ENCODE measurements around the gene SHISA5. TPM values are rescaled to one million over a fixed set of nuclear protein-coding genes. Genes with fewer than 3 reads are reported as not detected.
A peak's percentile ranks its signal among the peaks of the same experiment; 100 is the strongest.

The SHISA5 gene
- total RNA-seq, 1 donor from 2014 or later, result 333 TPM

DNA sequence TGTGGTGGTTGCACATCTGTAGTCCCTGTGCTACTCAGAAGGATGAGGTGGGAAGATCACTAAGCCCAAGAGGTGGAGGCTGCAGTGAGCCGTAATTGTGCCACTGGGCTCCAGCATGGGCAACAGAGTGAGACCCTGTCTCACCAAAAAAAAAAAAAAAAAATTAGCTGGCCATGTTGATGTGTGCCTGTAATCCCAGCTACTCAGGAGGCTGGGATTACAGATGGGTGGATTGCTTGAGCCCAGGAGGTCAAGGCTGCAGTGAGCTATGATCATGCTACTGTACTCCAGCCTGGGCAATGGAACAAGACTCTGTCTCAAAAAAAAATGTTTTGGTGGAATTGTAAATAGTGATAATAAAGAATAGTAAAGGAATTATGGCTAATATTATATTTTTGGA, 47.5 kb downstream of the SHISA5 start:
- H3K36me3 Mint-ChIP-seq (ENCODE audit: low read depth, unreplicated experiment), result peaks cover 19% of the 10 kb centered on the region
- FAIRE-seq (no peak), DNase-seq (ENCODE audit: low read depth) (no peak)
- no peak overlapping the region for H2AFZ ChIP-seq (ENCODE audit: low read depth, low read length)
- no peak overlapping the region for H3K4me2 ChIP-seq (ENCODE audit: low read length)
- no peak overlapping the region for H3K4me3 Mint-ChIP-seq (ENCODE audit: unreplicated experiment)
- no peaks in the 10 kb centered on the region for H3K4me1 ChIP-seq (ENCODE audit: insufficient read depth, low read length)
- H3K9me3 Mint-ChIP-seq (ENCODE audit: unreplicated experiment), result no peaks in the 10 kb centered on the region
- peaks cover 67% of the 10 kb centered on the region for H3K36me3 ChIP-seq (ENCODE audit: insufficient read depth, low read length)
- no peak overlapping the region for H3K27ac Mint-ChIP-seq (ENCODE audit: unreplicated experiment)
- no peak overlapping the region for H3K9ac ChIP-seq (ENCODE audit: low read length)
- H3K4me3 ChIP-seq (ENCODE audit: insufficient read depth, low read depth, low read length), result no peak overlapping the region
- H3K4me1 Mint-ChIP-seq (ENCODE audit: low read depth, unreplicated experiment), result no peaks in the 10 kb centered on the region
- no peak overlapping the region for H3K27ac ChIP-seq (ENCODE audit: low read depth, low read length)
- no peaks in the 10 kb centered on the region for H3K79me2 ChIP-seq (ENCODE audit: insufficient read depth, low read length)
- H3K27me3 ChIP-seq (ENCODE audit: insufficient read depth, low read length), result no peaks in the 10 kb centered on the region
- H3K27me3 Mint-ChIP-seq (ENCODE audit: low read depth, unreplicated experiment), result no peaks in the 10 kb centered on the region
- H3K9me3 ChIP-seq (ENCODE audit: insufficient read depth, low read depth, low read length), result no peaks in the 10 kb centered on the region
- H4K20me1 ChIP-seq (ENCODE audit: insufficient read depth, low read length), result no peaks in the 10 kb centered on the region
- TF ChIP-seq, protein P1, sequence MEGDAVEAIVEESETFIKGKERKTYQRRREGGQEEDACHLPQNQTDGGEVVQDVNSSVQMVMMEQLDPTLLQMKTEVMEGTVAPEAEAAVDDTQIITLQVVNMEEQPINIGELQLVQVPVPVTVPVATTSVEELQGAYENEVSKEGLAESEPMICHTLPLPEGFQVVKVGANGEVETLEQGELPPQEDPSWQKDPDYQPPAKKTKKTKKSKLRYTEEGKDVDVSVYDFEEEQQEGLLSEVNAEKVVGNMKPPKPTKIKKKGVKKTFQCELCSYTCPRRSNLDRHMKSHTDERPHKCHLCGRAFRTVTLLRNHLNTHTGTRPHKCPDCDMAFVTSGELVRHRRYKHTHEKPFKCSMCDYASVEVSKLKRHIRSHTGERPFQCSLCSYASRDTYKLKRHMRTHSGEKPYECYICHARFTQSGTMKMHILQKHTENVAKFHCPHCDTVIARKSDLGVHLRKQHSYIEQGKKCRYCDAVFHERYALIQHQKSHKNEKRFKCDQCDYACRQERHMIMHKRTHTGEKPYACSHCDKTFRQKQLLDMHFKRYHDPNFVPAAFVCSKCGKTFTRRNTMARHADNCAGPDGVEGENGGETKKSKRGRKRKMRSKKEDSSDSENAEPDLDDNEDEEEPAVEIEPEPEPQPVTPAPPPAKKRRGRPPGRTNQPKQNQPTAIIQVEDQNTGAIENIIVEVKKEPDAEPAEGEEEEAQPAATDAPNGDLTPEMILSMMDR (IDR thresholded peaks at IDR 0.05; ENCODE audit: insufficient read depth, low read depth, low read length), result no peak
- no peak for TF ChIP-seq EZH2 (IDR thresholded peaks at IDR 0.05; ENCODE audit: insufficient read depth, low read length)

DNA sequence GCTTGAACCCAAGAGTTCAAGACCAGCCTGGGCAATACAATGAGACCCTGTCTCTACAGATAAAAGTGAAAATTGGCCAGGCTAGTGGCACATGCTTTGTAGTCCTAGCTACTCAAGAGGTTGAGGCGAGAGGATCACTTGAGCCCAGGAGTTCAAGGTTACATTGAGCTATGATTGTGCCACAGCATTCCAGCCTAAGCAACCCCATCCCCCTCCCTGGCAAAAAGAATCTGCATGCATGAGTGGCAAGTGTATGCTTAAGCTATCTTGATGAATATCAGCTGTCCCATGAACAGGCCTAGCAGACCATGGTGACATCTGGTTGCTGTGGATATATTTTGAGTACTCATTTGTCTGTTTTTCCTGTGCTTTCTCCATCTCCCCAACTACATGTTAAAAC, 52.7 kb downstream of the SHISA5 start:
- Histone ChIP-seq H4K20me1 (ENCODE audit: insufficient read depth, low read length) (no peaks in the 10 kb centered on the region), H3K27ac (ENCODE audit: low read depth, low read length) (no peak overlapping the region), H3K27me3 (ENCODE audit: insufficient read depth, low read length) (no peaks in the 10 kb centered on the region), H3K9ac (ENCODE audit: low read length) (no peak overlapping the region), H3K9me3 (ENCODE audit: insufficient read depth, low read depth, low read length) (no peaks in the 10 kb centered on the region), H3K36me3 (ENCODE audit: insufficient read depth, low read length) (peaks cover 31% of the 10 kb centered on the region), H2AFZ (ENCODE audit: low read depth, low read length) (no peak overlapping the region), H3K4me1 (ENCODE audit: insufficient read depth, low read length) (peaks cover 10% of the 10 kb centered on the region), H3K4me2 (ENCODE audit: low read length) (no peak overlapping the region), H3K4me3 (ENCODE audit: insufficient read depth, low read depth, low read length) (no peak overlapping the region), H3K79me2 (ENCODE audit: insufficient read depth, low read length) (peaks cover 25% of the 10 kb centered on the region)
- TF ChIP-seq EZH2 (IDR thresholded peaks at IDR 0.05; ENCODE audit: insufficient read depth, low read length), result no peak
- TF ChIP-seq, protein P1 (IDR thresholded peaks at IDR 0.05; ENCODE audit: insufficient read depth, low read depth, low read length), result no peak
- Mint-ChIP-seq H3K9me3 (ENCODE audit: unreplicated experiment) (no peaks in the 10 kb centered on the region), H3K27me3 (ENCODE audit: low read depth, unreplicated experiment) (no peaks in the 10 kb centered on the region), H3K36me3 (ENCODE audit: low read depth, unreplicated experiment) (peaks cover 4% of the 10 kb centered on the region), H3K4me1 (ENCODE audit: low read depth, unreplicated experiment) (peaks cover 8% of the 10 kb centered on the region), H3K4me3 (ENCODE audit: unreplicated experiment) (no peak overlapping the region), H3K27ac (ENCODE audit: unreplicated experiment) (no peak overlapping the region)
- FAIRE-seq (no peak), DNase-seq (ENCODE audit: low read depth) (no peak)

DNA sequence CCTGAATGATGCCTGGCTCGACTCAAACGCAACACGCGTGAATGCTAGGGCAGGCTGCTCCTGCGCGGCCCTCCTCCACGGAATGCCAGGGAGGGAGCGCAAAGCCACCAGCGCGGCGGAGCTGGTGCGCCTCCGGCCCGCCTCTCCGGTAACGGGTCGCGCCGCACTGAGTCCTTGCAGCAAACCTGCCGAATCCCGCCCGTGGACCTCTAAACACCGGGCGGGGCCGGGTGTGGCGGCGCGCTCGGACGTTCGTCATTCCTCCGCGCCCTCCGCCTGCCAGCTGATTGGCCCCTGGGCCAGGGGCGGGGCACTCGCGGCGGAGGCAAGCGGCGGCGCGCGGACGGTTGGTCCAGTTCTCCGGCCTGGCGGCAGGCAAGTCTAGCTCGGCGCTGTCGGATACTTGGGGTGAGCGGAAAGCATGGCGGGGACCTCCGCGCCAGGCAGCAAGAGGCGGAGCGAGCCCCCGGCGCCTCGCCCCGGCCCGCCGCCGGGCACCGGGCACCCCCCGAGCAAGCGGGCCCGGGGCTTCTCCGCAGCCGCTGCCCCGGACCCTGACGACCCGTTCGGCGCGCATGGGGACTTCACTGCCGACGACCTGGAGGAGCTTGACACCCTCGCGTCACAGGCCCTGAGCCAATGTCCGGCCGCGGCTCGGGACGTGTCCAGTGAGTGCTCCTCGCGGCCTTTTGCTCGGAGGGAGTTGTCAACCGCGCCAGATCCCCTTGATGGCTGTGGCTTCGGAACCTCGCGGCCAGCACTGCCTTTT, 57.4 kb downstream of the SHISA5 start, which contains the start of gene ATRIP:
Gene ATRIP, plus strand, starts transcription at position 313 of the 769 bp plus-strand sequence. Its CDS starts 109 bp downstream, at position 422.
- Mint-ChIP-seq H3K36me3 (ENCODE audit: low read depth, unreplicated experiment) (peaks cover 8% of the 10 kb centered on the region), H3K4me1 (ENCODE audit: low read depth, unreplicated experiment) (peaks cover 24% of the 10 kb centered on the region), H3K27ac (ENCODE audit: unreplicated experiment) (peak within 1 kb of the TSS; percentile 75), H3K9me3 (ENCODE audit: unreplicated experiment) (no peaks in the 10 kb centered on the region), H3K4me3 (ENCODE audit: unreplicated experiment) (peak within 1 kb of the TSS; percentile 89), H3K27me3 (ENCODE audit: low read depth, unreplicated experiment) (no peaks in the 10 kb centered on the region)
- Histone ChIP-seq H3K36me3 (ENCODE audit: insufficient read depth, low read length) (peaks cover 21% of the 10 kb centered on the region), H4K20me1 (ENCODE audit: insufficient read depth, low read length) (peaks cover 17% of the 10 kb centered on the region), H3K79me2 (ENCODE audit: insufficient read depth, low read length) (peaks cover 41% of the 10 kb centered on the region), H2AFZ (ENCODE audit: low read depth, low read length) (peak within 1 kb of the TSS; percentile 100), H3K27ac (ENCODE audit: low read depth, low read length) (peak within 1 kb of the TSS; percentile 80), H3K4me2 (ENCODE audit: low read length) (peak within 1 kb of the TSS; percentile 97), H3K27me3 (ENCODE audit: insufficient read depth, low read length) (no peaks in the 10 kb centered on the region), H3K4me3 (ENCODE audit: insufficient read depth, low read depth, low read length) (peak within 1 kb of the TSS; percentile 84), H3K9me3 (ENCODE audit: insufficient read depth, low read depth, low read length) (no peaks in the 10 kb centered on the region), H3K9ac (ENCODE audit: low read length) (peak within 1 kb of the TSS; percentile 90), H3K4me1 (ENCODE audit: insufficient read depth, low read length) (peaks cover 21% of the 10 kb centered on the region)
- FAIRE-seq (no peak), DNase-seq (ENCODE audit: low read depth) (peak; percentile 68)
- no peak for TF ChIP-seq EZH2 (IDR thresholded peaks at IDR 0.05; ENCODE audit: insufficient read depth, low read length)
- TF ChIP-seq, protein P1 (IDR thresholded peaks at IDR 0.05; ENCODE audit: insufficient read depth, low read depth, low read length), result no peak

Measured in astrocyte (in vitro differentiated cells and primary cell).